ENCODE measurements around the gene CNOT6. TPM values are rescaled to one million over a fixed set of nuclear protein-coding genes. Genes with fewer than 3 reads are reported as not detected.

The CNOT6 gene
- 9.3 and 17.1 TPM in 2 replicates for polyA plus RNA-seq (2012; rRNA removed)
- 13.3 TPM in 2 replicates for polyA plus RNA-seq (2012; cell fraction: cytosol; rRNA removed)
- polyA plus RNA-seq (2012; cell fraction: nucleus; rRNA removed): 15.5 and 18.8 TPM in 2 replicates

DNA sequence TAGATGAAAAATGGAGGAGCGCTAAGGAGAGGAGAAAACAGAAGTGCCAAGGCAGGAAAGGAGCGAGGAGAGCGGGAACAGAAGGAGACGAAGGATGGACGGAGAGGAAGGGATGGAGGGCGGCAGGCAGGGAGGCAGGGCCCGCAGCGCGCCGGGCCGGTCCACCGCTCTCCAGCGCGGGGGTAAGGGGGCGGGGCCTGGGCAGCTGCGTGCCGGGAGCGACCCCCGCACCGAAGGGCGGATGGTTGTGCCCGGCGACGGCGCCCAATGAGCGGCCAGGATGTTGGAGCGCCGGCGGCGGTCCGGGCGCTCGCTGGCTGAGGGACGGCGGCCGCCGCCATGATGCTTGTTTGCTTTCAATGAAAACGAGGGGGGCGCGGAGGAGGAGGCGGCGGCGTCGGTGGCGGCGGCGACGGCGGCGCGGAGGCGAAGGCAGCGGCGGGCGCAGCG, at the start of gene CNOT6:
TSS of gene CNOT6 (plus strand) at position 320 of the 450 bp plus-strand sequence. CDS start 34,898 bp downstream, outside the sequence.
- H3K4me3 ChIP-seq (ENCODE audit: low read depth in 2 of 2, low read length in 1 of 2): peak within 1 kb of the TSS; percentile 84 to 86
- no peaks in the 10 kb centered on the region for H3F3A ChIP-seq (replicated peaks; ENCODE audit: insufficient read depth)
- H3K27ac ChIP-seq (ENCODE audit: low read depth in 2 of 2, low read length in 1 of 2): peak within 1 kb of the TSS; percentile 80 to 83
- no peaks in the 10 kb centered on the region for H3K27me3 ChIP-seq (ENCODE audit: insufficient read depth)
- peaks cover 40% of the 10 kb centered on the region for H4K20me1 ChIP-seq (ENCODE audit: insufficient read depth)
- peak within 1 kb of the TSS; percentile 100 for H2AFZ ChIP-seq (ENCODE audit: low read depth)
- peak; percentile 98 for DNase-seq
- H3K36me3 ChIP-seq (replicated peaks in 1 of 2; ENCODE audit: control insufficient read depth in 1 of 2, insufficient read depth in 2 of 2, low read length in 1 of 2): peaks cover 2 to 12% of the 10 kb centered on the region in 2 experiments
- no peaks in the 10 kb centered on the region for H3K9me3 ChIP-seq
- H3K79me2 ChIP-seq (ENCODE audit: insufficient read depth): peaks cover 48% of the 10 kb centered on the region
- H3K4me1 ChIP-seq (ENCODE audit: control insufficient read depth in 1 of 2, insufficient read depth in 2 of 2, low read depth in 1 of 2, low read length in 1 of 2): peaks cover 9 to 10% of the 10 kb centered on the region in 2 experiments; a peak in 3 of 4 replicates
- no peaks in the 10 kb centered on the region for H3K9me2 ChIP-seq
- POLR2A ChIA-PET: interaction anchor here (0.7 kb wide), 2 partner anchors 315 to 746 kb away, joined by 3 read pairs; no protein-coding TSS in a partner anchor
- CTCF ChIA-PET: interaction anchor here (0.8 to 1.5 kb wide), 2 partner anchors 125 to 165 kb away, joined by 3 to 4 read pairs; no protein-coding TSS in a partner anchor
- H3K9ac ChIP-seq: peak within 1 kb of the TSS; percentile 96
- H3K4me2 ChIP-seq: peak within 1 kb of the TSS; percentile 92
- 0% methylated on average over 7 of the region's 56 CpGs for WGBS (ENCODE audit: low lambda C conversion rate)
- TF ChIP-seq SIN3A (IDR thresholded peaks at IDR 0.05; ENCODE audit: borderline replicate concordance, low read depth, low read length): no peak
- TF ChIP-seq RAD21 (IDR thresholded peaks at IDR 0.05; ENCODE audit: low read length): no peak
- no peak for TF ChIP-seq GATA2 (CRISPR knock-in tag; IDR thresholded peaks at IDR 0.05)
- no peak for TF ChIP-seq FOXJ3 (CRISPR knock-in tag; IDR thresholded peaks at IDR 0.05)
- no peak for TF ChIP-seq NFIC (IDR thresholded peaks at IDR 0.05; ENCODE audit: borderline replicate concordance)
- TF ChIP-seq, protein P1, sequence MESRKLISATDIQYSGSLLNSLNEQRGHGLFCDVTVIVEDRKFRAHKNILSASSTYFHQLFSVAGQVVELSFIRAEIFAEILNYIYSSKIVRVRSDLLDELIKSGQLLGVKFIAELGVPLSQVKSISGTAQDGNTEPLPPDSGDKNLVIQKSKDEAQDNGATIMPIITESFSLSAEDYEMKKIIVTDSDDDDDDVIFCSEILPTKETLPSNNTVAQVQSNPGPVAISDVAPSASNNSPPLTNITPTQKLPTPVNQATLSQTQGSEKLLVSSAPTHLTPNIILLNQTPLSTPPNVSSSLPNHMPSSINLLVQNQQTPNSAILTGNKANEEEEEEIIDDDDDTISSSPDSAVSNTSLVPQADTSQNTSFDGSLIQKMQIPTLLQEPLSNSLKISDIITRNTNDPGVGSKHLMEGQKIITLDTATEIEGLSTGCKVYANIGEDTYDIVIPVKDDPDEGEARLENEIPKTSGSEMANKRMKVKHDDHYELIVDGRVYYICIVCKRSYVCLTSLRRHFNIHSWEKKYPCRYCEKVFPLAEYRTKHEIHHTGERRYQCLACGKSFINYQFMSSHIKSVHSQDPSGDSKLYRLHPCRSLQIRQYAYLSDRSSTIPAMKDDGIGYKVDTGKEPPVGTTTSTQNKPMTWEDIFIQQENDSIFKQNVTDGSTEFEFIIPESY (IDR thresholded peaks at IDR 0.05; ENCODE audit: borderline replicate concordance, low read depth): no peak
- TF ChIP-seq POLR2AphosphoS5 (IDR thresholded peaks at IDR 0.05; ENCODE audit: low read depth, low read length): peak; percentile 67
- TF ChIP-seq EZH2phosphoT487 (IDR thresholded peaks at IDR 0.05; ENCODE audit: borderline replicate concordance, low read depth): no peak
- TF ChIP-seq GABPA (IDR thresholded peaks at IDR 0.05; ENCODE audit: low read depth): no peak
- TF ChIP-seq CHD2 (IDR thresholded peaks at IDR 0.05; ENCODE audit: low read length, partially characterized antibody): peak; percentile 78
- TF ChIP-seq, protein P2, sequence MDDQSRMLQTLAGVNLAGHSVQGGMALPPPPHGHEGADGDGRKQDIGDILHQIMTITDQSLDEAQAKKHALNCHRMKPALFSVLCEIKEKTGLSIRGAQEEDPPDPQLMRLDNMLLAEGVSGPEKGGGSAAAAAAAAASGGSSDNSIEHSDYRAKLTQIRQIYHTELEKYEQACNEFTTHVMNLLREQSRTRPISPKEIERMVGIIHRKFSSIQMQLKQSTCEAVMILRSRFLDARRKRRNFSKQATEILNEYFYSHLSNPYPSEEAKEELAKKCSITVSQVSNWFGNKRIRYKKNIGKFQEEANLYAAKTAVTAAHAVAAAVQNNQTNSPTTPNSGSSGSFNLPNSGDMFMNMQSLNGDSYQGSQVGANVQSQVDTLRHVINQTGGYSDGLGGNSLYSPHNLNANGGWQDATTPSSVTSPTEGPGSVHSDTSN (IDR thresholded peaks at IDR 0.05): peak; percentile 49; the same call in 1 of the 2 replicates
- TF ChIP-seq, protein P3, sequence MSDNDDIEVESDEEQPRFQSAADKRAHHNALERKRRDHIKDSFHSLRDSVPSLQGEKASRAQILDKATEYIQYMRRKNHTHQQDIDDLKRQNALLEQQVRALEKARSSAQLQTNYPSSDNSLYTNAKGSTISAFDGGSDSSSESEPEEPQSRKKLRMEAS (IDR thresholded peaks at IDR 0.05; ENCODE audit: low read depth): peak; percentile 94
- no peak for TF ChIP-seq FOXM1 (IDR thresholded peaks at IDR 0.05; ENCODE audit: low read depth)
- no peak for TF ChIP-seq TEAD4 (IDR thresholded peaks at IDR 0.05; ENCODE audit: borderline replicate concordance, insufficient read depth)
- TF ChIP-seq JUND (IDR thresholded peaks at IDR 0.05): no peak; the same call in 1 of the 2 replicates
- TF ChIP-seq, protein P4, sequence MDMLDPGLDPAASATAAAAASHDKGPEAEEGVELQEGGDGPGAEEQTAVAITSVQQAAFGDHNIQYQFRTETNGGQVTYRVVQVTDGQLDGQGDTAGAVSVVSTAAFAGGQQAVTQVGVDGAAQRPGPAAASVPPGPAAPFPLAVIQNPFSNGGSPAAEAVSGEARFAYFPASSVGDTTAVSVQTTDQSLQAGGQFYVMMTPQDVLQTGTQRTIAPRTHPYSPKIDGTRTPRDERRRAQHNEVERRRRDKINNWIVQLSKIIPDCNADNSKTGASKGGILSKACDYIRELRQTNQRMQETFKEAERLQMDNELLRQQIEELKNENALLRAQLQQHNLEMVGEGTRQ (IDR thresholded peaks at IDR 0.05; ENCODE audit: borderline replicate concordance, low read depth, low read length): no peak
- TF ChIP-seq FOSL2 (IDR thresholded peaks at IDR 0.05; ENCODE audit: borderline replicate concordance, low read depth): no peak
- TF ChIP-seq NRF1 (IDR thresholded peaks at IDR 0.05; ENCODE audit: low read depth, low read length): no peak
- TF ChIP-seq, protein P5, sequence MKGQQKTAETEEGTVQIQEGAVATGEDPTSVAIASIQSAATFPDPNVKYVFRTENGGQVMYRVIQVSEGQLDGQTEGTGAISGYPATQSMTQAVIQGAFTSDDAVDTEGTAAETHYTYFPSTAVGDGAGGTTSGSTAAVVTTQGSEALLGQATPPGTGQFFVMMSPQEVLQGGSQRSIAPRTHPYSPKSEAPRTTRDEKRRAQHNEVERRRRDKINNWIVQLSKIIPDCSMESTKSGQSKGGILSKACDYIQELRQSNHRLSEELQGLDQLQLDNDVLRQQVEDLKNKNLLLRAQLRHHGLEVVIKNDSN (IDR thresholded peaks at IDR 0.05; ENCODE audit: borderline replicate concordance, low read depth): no peak
- TF ChIP-seq TCF12 (IDR thresholded peaks at IDR 0.05): no peak; the same call in 1 of the 2 replicates
- TF ChIP-seq MXI1 (IDR thresholded peaks at IDR 0.05; ENCODE audit: low read depth, low read length): no peak
- peak; percentile 89 for TF ChIP-seq YY1 (IDR thresholded peaks at IDR 0.05; ENCODE audit: low read depth)
- TF ChIP-seq, protein P6, sequence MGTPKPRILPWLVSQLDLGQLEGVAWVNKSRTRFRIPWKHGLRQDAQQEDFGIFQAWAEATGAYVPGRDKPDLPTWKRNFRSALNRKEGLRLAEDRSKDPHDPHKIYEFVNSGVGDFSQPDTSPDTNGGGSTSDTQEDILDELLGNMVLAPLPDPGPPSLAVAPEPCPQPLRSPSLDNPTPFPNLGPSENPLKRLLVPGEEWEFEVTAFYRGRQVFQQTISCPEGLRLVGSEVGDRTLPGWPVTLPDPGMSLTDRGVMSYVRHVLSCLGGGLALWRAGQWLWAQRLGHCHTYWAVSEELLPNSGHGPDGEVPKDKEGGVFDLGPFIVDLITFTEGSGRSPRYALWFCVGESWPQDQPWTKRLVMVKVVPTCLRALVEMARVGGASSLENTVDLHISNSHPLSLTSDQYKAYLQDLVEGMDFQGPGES (IDR thresholded peaks at IDR 0.05; ENCODE audit: low read depth, low read length): 0 out of 2 replicates have a peak, but pooled peaks have one; percentile 38
- no peak for TF ChIP-seq RFX5 (IDR thresholded peaks at IDR 0.05; ENCODE audit: low read length)
